ENCODE data around the gene NDRG3.
"Not testable (repeated sequence)": the region's sequence is repeated elsewhere in the genome, so short reads cannot be mapped to it uniquely, and the experiment has no call there.

The NDRG3 gene

GRCh38 chr20:36638876-36639400 lies 107.0 kb downstream of the NDRG3 start:
- not testable (repeated sequence) for DNase-seq

DNA sequence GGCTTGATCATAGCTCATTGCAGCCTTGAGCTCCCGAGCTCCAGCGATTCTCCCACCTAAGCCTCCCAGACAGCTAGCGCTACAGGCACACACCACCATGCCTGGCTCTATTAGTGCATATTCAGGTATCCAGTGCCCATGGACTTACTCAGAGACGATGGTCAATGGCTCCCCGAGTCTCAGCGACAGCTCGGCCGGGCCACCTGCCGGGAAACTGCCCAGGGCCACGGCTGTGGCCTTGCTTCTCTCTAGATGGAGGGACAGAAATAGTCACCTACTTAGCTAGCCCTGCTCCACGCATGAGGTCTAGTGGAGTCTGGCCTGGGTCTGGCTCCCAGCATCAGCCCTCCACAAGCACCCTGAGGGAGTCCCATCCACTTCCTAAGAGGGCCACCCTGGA lies 111.5 kb downstream of the NDRG3 start:
- DNase-seq: no peak

DNA sequence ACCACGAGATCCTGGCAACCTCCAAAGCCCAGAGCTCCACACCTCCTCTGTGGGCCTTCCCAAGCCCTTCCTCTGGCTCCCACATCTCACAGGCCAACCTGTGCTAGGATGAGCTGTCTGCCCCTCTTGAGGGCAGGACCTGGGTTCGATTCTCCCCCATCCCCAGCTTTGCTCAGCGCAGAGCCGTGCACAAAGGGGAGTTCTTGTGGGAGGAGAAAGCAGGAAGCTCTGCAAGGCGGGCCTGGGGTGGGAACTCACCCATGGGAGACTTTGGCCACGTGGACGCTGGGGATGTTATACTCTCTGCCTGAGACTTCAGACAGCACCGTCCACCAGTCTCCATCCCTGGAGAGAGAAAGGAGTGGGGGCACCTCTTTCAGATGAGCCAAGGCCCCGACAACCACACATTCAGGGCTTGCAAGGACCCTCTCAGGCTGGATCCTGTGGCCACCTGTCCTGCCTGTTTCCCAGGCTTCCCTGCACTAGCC lies 112.6 kb downstream of the NDRG3 start:
- DNase-seq: no peak

- no peak for DNase-seq
These were observed 113.2 kb downstream of the NDRG3 start for GRCh38 chr20:36632487-36633284.

- DNase-seq: no peak
These were observed 113.8 kb downstream of the NDRG3 start for GRCh38 chr20:36632147-36632486.

- DNase-seq: no peak
These were observed 114.2 kb downstream of the NDRG3 start for GRCh38 chr20:36631646-36632045.

DNA sequence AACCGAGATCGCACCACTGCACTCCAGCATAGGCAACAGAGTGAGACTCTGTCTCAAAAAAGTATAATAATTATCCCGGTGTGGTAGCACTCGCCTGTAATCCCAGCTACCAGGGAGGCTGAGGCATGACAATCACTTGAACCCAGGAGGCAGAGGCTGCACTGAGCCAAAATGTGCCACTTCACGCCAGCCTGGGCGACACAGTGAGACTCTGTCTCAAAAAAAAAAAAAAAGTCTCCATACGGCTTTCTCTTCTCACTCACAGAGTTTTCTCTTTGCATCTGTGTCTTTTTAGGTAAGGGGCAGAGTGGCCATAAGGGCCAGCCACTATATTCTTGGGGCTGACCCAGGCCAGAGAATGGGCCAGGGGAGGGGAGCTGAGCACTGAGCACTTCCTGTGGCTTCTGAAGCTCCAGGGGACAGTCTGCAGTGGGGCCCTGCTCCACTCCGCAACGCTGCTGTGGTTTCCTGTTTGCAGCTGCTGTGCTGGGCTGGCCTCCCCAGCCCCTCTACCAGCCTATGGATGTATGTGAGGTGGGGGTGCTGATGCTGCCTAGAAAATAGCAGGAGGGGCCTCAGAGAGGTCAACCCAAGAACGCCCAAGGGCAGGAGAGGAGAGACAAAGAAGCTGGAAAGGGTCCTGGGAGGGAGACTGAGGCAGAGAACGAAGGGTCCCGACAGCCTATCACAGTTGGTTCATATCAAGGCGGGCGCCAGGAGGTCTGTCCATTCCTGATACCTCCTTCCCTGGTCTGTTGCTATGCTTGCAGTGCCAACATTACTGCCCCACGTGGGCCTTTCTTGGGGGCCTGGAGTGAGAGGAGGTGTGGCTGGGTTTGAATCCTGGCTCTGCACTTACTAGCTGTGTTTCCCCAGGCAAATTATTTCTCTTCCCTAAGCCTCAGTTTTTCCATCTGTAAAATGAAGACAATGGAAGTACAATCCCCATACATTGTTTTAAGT lies 115.9 kb downstream of the NDRG3 start:
- peak; percentile 25 for DNase-seq

DNA sequence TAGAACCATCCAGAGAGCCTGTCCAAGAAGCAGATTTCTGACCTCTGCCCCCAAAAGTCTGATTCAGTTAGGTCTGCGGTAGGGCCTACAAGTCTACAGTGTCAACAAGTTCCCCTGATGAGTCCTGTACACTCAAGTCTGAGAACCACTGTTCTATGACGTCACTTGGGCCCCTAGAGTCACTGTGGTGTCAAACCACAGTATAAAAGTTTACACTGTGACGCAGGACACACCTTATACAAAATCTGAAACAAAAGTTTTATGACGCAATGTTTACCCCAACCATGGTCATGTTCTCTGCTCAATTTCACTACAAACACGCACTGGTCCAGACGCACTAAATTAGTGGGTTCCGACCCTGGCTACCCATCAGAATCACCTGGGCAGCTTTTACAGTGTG lies 117.8 kb downstream of the NDRG3 start:
- no peak for DNase-seq

GRCh38 chr20:36624944-36625324 lies 121.0 kb downstream of the NDRG3 start:
- DNase-seq: no peak

GRCh38 chr20:36624068-36624943 lies 121.6 kb downstream of the NDRG3 start:
- DNase-seq: no peak

DNA sequence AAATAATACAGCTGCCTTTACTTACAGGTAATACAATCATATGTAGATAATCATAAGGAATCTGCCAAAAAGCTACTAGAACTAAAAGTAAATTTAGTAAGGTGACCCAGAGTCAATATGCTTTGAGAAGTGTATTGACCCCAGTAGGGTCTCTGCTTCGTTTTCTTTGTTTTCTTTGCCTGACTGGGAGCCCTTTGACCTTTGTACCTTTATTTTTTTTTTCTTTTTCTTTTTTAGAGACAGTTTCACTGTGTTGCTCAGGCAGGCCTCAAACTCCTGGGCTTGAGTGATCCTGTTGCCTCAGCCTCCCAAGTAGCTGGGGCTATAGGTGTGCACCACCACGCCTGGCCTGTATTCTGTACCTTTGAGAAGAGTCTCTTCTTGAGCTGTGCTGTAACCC lies 122.4 kb downstream of the NDRG3 start:
- DNase-seq: no peak

GRCh38 chr20:36620917-36621316 lies 125.0 kb downstream of the NDRG3 start:
- DNase-seq: no peak

DNA sequence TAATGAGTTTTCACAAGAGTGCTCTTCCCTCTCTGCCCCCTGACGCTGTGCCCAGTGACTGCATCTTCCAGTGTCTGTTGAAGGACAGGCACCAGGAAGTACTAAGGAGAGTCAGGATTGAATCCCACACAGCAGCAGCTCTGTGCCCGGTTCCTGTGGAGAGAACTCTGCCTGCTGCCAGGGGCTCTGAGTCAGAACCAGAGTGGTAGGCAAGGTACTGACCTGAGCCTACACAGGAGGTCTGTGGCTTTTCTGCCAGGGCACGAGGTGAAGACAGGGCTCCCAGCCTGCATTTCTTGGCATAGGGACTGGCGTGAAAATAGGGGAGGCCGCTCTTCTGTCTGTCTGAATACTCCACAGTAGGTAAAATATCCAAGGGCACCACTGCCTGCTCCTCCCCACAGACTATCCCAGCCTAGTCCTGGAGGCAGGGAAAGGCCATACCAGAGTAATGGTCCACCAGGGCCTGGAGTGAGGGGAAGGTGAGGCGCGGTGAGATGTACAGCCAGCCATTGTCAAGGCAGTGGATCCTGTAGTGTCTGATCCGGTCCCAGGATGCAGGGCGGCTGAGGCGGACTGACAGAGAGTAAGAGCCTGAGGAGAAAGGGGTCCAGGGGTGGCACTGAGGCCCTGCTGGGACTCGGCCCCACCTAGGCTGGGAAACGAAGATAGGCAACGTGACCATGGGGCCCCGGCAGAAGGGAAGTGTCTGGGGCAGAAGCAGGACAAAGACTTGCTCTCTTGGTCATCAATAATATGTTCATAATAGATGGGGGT lies 130.9 kb downstream of the NDRG3 start:
- no peak for DNase-seq

GRCh38 chr20:36613974-36614373 lies 131.9 kb downstream of the NDRG3 start:
- DNase-seq: no peak

DNA sequence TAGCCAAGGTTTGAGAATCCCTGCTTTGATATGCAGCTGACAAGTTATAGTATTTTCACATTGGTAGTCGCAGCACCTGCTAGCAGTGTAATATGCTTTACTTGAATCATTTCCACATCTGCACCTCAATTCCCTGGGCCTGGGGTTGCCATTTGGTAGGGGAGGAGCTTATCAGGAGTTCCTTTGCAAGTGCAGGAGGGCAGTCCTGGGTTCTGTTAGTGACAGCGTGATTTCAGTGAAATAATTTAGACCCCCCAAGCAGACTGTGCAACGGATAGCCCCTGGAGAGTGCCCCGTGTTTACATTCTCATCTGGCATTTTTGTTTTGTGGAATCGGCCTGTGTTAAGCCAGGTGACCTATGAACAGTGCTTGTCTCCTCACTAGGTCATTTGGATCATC lies 134.3 kb downstream of the NDRG3 start:
- no peak for DNase-seq

GRCh38 chr20:36608388-36608728 lies 137.5 kb downstream of the NDRG3 start:
- DNase-seq: not testable (repeated sequence)

GRCh38 chr20:36607586-36608387 lies 138.1 kb downstream of the NDRG3 start:
- DNase-seq: no peak

GRCh38 chr20:36606158-36607066 lies 139.5 kb downstream of the NDRG3 start:
- DNase-seq: peak; percentile 50

GRCh38 chr20:36605399-36606157 lies 140.3 kb downstream of the NDRG3 start, which contains the start of gene RAB5IF:
Gene RAB5IF, plus strand, starts transcription at chr20:36605779. Its CDS starts 173 bp downstream, at chr20:36605952.
- DNase-seq: peak; percentile 99

Measured in right hindlimb (tissue), 1 donor.